Ishikawa (cell line): ENCODE results near the gene ZNF383.

Experiments
- CREB1 ChIP-seq: IDR thresholded peaks from 2 replicates; pipeline ENCODE4 v1.6.1; 2012; ENCODE audit warnings: low read depth
- RAD21 ChIP-seq: IDR thresholded peaks from 2 replicates; pipeline ENCODE4 v1.6.1; 2012; ENCODE audit warnings: low read depth
- TAF1 ChIP-seq: IDR thresholded peaks from 2 replicates; pipeline ENCODE4 v1.6.1; 2012; ENCODE audit warnings: low read depth, mild to moderate bottlenecking
- YY1 ChIP-seq: IDR thresholded peaks from 2 replicates; pipeline ENCODE4 v1.6.1; 2012; ENCODE audit warnings: low read depth
- TF ChIP-seq, protein P1 (sequence below): IDR thresholded peaks from 2 replicates; pipeline ENCODE4 v1.6.1; 2012; ENCODE audit warnings: low read depth, mild to moderate bottlenecking
- TF ChIP-seq, protein P2 (sequence below): IDR thresholded peaks from 2 replicates; pipeline ENCODE4 v1.6.1; 2012

The ZNF383 gene

DNA sequence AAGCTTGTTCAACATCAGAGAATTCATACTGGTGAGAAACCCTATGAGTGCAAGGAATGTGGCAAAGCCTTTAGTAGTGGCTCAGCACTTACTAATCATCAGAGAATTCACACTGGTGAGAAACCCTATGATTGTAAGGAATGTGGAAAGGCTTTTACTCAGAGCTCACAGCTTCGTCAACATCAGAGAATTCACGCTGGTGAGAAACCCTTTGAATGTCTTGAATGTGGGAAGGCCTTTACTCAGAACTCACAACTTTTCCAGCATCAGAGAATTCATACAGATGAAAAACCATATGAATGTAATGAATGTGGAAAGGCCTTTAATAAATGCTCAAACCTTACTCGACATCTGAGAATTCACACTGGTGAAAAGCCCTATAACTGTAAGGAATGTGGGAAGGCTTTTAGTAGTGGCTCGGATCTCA, 25.2 kb downstream of the ZNF383 start:
- TF ChIP-seq, protein P1, sequence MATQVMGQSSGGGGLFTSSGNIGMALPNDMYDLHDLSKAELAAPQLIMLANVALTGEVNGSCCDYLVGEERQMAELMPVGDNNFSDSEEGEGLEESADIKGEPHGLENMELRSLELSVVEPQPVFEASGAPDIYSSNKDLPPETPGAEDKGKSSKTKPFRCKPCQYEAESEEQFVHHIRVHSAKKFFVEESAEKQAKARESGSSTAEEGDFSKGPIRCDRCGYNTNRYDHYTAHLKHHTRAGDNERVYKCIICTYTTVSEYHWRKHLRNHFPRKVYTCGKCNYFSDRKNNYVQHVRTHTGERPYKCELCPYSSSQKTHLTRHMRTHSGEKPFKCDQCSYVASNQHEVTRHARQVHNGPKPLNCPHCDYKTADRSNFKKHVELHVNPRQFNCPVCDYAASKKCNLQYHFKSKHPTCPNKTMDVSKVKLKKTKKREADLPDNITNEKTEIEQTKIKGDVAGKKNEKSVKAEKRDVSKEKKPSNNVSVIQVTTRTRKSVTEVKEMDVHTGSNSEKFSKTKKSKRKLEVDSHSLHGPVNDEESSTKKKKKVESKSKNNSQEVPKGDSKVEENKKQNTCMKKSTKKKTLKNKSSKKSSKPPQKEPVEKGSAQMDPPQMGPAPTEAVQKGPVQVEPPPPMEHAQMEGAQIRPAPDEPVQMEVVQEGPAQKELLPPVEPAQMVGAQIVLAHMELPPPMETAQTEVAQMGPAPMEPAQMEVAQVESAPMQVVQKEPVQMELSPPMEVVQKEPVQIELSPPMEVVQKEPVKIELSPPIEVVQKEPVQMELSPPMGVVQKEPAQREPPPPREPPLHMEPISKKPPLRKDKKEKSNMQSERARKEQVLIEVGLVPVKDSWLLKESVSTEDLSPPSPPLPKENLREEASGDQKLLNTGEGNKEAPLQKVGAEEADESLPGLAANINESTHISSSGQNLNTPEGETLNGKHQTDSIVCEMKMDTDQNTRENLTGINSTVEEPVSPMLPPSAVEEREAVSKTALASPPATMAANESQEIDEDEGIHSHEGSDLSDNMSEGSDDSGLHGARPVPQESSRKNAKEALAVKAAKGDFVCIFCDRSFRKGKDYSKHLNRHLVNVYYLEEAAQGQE: no peak
- TF ChIP-seq, protein P2, sequence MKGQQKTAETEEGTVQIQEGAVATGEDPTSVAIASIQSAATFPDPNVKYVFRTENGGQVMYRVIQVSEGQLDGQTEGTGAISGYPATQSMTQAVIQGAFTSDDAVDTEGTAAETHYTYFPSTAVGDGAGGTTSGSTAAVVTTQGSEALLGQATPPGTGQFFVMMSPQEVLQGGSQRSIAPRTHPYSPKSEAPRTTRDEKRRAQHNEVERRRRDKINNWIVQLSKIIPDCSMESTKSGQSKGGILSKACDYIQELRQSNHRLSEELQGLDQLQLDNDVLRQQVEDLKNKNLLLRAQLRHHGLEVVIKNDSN: no peak
- TF ChIP-seq YY1 (no peak), CREB1 (no peak), RAD21 (no peak)

DNA sequence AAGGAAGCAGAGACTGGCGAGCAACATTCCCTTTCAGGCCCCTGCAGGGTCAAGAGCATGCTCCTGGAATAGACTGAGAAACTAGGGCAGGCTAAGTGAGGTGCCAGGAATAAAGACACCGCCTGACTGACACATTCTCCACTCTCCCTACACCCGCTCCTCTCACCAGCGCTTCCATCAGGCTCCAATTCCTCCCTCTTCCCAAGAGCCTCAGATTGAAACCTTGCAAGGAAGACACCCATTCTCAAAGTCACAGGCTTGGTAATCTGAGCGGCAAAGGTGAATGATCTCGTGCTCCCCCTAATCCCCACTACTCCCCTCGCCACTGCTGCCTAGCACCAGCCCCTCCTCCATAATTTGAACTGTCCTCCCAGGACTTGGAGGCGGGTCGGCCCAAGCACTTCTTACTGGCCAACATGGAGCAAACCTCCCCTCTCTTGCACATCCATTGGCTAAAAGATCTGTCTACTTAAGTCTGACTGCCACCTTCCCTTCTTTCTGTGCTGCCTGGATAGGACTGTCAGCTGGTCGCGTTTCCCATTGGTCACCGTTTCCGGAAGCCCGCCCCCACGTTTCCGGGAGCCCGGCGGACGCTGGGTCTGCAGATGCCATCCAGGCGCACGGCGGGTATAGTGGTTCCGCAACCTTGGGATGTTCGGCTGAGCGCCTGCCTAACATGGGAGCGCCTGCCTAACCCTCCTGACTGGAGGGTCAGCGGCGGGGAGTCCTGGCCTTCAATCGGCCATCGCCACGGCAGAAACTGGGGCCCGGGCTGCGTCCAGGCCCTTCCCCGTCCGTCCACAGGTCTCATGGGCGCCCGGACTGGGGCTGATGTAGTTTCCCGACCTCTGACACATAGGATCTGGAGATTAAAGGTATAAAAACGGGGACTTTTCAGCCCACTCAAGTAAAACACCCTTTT, 33.6 kb downstream of the ZNF383 start:
- TF ChIP-seq TAF1 (peak; percentile 65; the same call in 1 of the 2 replicates), RAD21 (no peak)
